GM18868 (cell line): ENCODE results near the gene RDH11.
"Not testable (repeated sequence)": the region's sequence is repeated elsewhere in the genome, so short reads cannot be mapped to it uniquely, and the experiment has no call there.

Experiments
- ATAC-seq: cut with Tn5 transposase; IDR thresholded peaks from one replicate; pipeline ENCODE4 v1.9.1; 2021; ENCODE audit warnings: mild to moderate bottlenecking, moderate library complexity; ENCODE audit not compliant: unreplicated experiment

RDH11 gene

DNA sequence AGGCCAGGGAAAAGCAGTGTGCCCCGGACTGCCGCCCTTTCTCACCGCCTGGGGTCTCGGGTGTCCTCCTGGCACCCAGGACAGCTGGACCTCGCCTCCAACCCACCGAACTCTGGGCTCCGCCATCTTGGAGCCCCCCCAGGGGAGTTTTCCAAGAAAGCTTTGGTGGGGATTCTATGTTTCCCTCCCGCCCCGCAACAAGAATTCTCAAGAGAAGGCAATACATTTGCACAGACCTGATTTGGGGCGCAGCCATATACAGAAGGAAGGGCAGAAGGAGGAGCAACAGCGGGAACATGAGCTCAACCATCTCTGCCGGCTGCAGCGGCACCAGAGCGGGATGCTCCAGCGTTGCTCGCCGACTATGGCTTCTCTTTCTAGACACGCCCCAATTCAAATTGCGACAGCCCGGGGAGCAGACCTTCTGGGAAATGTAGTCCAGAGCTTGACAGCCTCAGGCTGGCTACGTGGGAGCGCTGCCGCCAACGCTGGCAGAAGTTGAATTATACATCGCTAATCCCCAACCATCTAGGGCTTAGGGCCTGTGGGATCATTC, at the start of gene RDH11:
Gene RDH11, minus strand, starts transcription at position 371 of the 556 bp plus-strand sequence. Its CDS starts 61 bp downstream, at position 310.
- ATAC-seq, result peak; percentile 86

DNA sequence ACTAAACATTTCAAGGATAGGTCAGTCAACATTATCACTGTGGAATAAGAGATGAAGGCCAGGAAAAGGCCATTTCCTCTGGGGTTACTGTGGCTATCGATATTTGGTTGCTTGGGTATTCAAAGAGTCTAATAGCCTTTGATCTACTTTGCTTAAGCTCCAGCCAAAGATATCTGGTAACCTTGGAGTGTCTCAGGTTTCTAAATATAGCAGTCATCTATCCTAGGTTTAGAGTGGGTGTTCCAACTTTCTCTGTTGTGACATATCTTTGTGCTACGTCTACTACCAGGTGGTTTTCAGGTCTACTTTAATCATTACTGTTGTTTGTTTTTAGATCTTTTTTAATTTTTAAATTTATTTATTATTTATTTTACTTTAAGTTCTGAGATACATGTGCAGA, 48.5 kb upstream of the RDH11 start:
- no peak for ATAC-seq

DNA sequence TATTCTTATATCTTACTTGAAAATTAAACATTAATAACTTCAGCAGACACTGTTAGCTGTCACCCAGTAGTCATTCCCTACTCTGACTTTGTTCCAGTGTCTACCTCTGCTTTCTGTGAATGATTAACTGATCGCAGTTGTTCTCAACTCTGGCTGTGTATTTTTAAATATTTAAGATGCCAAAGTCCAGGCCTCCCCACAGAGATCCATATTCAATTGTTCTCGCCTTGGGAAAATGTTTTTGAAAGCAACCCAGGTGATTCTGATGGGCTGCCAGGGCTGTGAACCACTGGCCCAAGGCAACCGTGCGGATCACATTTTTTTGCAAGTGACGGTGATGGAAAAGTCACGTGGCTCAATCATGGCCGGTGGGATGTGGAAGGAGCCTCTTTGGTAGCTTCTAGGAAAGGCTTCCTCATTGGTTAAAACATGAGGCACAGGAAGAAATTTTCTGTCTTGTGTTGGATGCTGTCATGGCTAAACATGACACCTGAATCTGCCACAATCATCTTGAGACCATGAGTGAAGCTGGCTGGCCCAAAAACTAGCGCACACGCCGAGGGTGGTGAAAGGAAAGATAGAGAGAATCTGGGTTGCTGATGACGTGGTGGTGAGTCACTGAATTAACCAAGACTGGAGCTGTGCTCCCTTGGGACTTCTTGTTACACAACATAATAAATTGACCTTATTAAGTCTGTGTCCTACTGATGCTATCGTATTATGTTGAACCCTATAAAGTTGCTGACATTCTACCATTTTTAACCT, 43.4 kb upstream of the RDH11 start:
- ATAC-seq, result no peak

DNA sequence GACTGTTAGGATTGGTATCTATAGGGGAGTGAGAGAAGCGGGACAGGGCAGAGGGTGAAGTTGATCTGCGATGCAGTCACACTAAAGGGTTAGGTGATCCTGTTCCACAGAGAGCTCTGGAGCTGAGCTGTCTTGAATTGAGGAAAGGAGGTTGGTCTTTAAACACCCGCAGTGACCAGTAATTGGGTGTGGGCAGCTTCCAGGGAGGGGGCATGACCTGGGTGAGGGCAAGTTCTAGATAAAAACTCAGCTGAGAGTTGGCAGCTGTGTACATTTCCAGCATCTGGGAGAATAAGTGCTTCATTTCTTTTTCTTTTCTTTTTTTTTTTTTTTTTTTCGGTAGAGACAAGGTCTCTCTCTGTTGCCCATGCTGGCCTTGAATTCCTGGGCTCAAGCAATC, 41.2 kb upstream of the RDH11 start:
- no peak for ATAC-seq

- ATAC-seq, result no peak
Measured at GRCh38 chr14:67735336-67736147, 40.0 kb upstream of the RDH11 start.

DNA sequence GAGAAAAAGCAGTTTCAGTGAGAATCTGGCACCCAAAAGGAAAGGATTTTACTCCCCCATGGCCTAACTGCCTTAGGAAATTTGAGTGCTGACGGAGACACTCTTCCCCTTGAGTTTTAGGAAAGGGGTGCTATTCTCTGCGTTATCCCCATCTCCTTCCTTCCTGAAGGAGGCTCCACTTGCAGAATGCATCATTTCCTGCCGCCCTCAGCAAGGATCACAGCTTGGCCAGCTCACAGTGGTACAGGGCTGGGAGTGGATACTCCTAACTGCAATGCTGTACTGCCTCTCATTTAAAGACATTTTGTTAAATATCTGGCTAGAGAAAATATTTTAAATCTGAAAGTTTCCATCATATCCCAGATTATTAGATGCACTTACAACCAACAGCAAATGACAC, 39.1 kb upstream of the RDH11 start:
- ATAC-seq, result no peak

GRCh38 chr14:67733616-67734015, 38.1 kb upstream of the RDH11 start:
- no peak for ATAC-seq

DNA sequence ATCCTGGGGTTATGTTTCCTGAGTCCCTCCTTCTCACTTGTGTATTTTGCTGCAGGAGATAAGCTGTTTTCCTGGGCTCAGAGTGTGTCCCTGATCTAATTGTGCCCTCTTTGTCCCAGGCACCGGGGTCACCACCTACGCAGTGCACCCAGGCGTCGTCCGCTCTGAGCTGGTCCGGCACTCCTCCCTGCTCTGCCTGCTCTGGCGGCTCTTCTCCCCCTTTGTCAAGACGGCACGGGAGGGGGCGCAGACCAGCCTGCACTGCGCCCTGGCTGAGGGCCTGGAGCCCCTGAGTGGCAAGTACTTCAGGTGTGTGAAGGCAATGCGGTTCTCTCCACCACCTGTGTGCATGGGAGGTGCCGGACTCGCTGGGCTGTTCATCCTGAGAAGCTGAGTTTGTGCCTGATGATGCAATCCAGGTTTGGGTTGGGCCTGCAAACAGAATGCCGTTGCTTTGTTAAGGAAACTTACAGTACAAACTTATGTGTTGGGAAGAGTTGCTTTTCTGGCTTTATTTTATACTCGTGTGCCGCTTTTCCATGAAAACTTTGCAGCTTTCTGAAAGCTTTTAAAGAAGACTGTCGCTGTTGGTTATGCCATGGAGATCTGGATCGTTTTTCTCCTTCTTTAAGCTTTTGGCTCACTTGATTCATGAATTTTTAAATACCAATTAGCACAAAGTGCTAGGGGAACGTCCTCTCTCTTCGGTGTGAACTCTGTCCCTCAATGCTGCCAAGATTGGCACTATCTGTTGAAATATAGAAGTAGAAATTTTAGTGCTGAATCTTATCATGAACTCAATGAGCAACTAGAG, 33.7 kb upstream of the RDH11 start:
- ATAC-seq, result no peak

GRCh38 chr14:67728258-67728657, 32.7 kb upstream of the RDH11 start:
- ATAC-seq, result no peak

GRCh38 chr14:67727361-67727760, 31.8 kb upstream of the RDH11 start:
- ATAC-seq, result no peak

DNA sequence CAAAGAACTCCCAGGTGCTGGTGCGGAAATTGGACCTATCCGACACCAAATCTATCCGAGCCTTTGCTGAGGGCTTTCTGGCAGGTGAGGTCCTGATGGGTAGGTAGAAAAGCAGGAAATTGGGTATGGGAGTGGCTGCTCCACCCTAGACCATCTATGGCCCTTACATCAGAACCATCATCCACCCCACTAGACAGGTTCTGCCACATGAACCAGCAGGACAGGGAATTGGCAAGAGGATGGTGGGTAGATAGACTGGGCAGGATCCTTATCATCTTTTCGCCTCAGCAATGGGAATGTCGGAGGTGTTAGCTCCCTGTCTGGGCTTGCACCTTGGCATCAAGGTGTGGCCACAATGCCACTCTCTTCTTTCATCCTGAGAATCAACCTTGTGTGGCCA, 29.6 kb upstream of the RDH11 start:
- ATAC-seq, result no peak

GRCh38 chr14:67722293-67722692, 26.7 kb upstream of the RDH11 start:
- no peak for ATAC-seq

GRCh38 chr14:67721875-67722274, 26.3 kb upstream of the RDH11 start:
- no peak for ATAC-seq

GRCh38 chr14:67719866-67720265, 24.3 kb upstream of the RDH11 start:
- no peak for ATAC-seq

DNA sequence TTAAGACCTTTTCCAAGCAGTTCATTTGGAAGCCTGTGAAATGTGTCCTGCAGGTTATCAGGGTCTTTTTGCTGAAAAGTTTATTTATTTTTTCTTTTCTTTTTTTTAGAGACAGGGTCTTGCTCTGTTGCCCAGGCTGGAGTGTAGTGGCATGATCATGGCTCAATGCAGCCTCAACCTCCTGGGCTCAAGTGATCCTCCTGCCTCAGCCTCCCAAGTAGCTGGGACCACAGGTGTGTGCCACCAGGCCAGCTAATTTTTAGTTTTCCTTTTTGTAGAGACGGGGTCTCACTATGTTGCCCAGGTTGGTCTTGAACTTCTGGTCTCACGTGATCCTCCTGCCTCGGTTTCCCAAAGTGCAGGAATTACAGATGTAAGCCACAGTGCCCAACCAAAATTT, 23.8 kb upstream of the RDH11 start:
- ATAC-seq, result not testable (repeated sequence)

GRCh38 chr14:67718265-67718664, 22.7 kb upstream of the RDH11 start:
- ATAC-seq, result no peak

- no peak for ATAC-seq
Measured at GRCh38 chr14:67717048-67717447, 21.5 kb upstream of the RDH11 start.

- no peak for ATAC-seq
Measured at GRCh38 chr14:67710209-67710608, 14.6 kb upstream of the RDH11 start.

DNA sequence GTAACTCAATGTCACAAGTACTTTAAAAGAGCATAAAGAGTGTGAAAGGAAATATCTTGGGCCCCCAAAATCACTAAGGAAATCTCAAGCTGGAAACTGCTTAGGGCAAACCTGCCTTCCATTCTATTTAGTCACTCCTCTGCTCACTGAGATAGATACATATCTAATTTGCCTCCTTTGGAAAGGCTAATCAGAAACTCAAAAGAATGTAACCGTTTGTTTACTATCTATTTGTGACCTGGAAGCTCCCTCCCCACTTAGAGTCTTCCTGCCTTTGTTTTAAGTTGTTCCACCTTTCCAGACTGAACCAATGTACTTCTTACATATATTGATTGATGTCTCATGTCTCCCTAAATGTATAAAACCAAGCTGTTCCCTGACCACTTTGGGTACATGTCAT, 14.2 kb upstream of the RDH11 start:
- ATAC-seq, result not testable (repeated sequence)

- ATAC-seq, result not testable (repeated sequence)
Measured at GRCh38 chr14:67709346-67709745, 13.8 kb upstream of the RDH11 start.

- ATAC-seq, result no peak
Measured at GRCh38 chr14:67705211-67705610, 9.6 kb upstream of the RDH11 start.
